HCT116 (cell line): ENCODE data around the gene SMIM24. TPM values are rescaled to one million over a fixed set of nuclear protein-coding genes. Genes with fewer than 3 reads are reported as not detected.

Experiments
- ATAC-seq: fragments of 200-7000 bp; cut with Tn5 transposase; 2 replicates; pipeline ENCODE4 v1.9.1; 2020; ENCODE audit warnings: mild to moderate bottlenecking, moderate library complexity
- BruUV-seq: library from RNA; stranded (reverse); fragments of 400-500 nt; replicated peaks from 2 replicates; lab custom pipeline; 2021; lab: Mats Ljungman, UMichigan
- CTCF ChIA-PET: fragments of 300-600 bp; sonication (Branson Sonifier 250); formaldehyde crosslinking; loops from one replicate; lab custom pipeline; 2021; ENCODE audit warnings: antibody characterized with exemption; lab: Charles Lee
- POLR2A ChIA-PET: fragments of 300-600, 350-600 bp; sonication (Branson Sonifier 250); formaldehyde crosslinking; loops from one replicate; lab custom pipeline; 2021; ENCODE audit warnings: antibody characterized with exemption; lab: Charles Lee
- RAD21 ChIA-PET, 2 experiments: fragments of 300-600 bp; sonication (Branson Sonifier 250); formaldehyde crosslinking; loops; one replicate each; lab custom pipeline; 2023; ENCODE audit warnings: low total read pairs in 2 of 2; ENCODE audit not compliant: uncharacterized antibody in 2 of 2, unreplicated experiment in 2 of 2, low non-redundant PET in 1 of 2; lab: Charles Lee
- DNase-seq: peaks from one replicate; pipeline ENCODE4 v3.0.0-alpha.2; 2010; ENCODE audit warnings: low read depth, low spot score
- H2AFZ ChIP-seq: fragments of 200-600 bp; shearing (Covaris generic), sonication (generic); 2 replicates; pipeline ENCODE4 v1.6.1; 2017; ENCODE audit warnings: low read depth, mixed run types, mixed read lengths, antibody characterized with exemption, low read length; ENCODE audit not compliant: poor library complexity, severe bottlenecking
- H3K27ac ChIP-seq: 2 replicates; pipeline ENCODE4 v1.5.1; 2012; ENCODE audit warnings: low read depth, low read length
- H3K27me3 ChIP-seq: fragments of 200-600 bp; sonication (generic); 2 replicates; pipeline ENCODE4 v1.6.1; 2016; ENCODE audit warnings: mixed run types, low read length, mixed read lengths; ENCODE audit not compliant: insufficient read depth
- H3K36me3 ChIP-seq, 2 experiments: fragments of 200-500 bp in 1 of 2; fragments of 200-600 bp in 1 of 2; sonication (Bioruptor generic) in 1 of 2; sonication (generic) in 1 of 2; 2 replicates each; pipeline versions ENCODE4 v1.5.1 to v1.6.1; 2014 to 2016; ENCODE audit warnings: low read length in 2 of 2, inconsistent platforms in 1 of 2, mixed read lengths in 1 of 2, mixed run types in 1 of 2; ENCODE audit not compliant: insufficient read depth in 2 of 2, control insufficient read depth in 1 of 2
- H3K4me1 ChIP-seq, 2 experiments: fragments of 200-600 bp in 1 of 2; sonication (generic) in 1 of 2; 2 replicates each; pipeline versions ENCODE4 v1.5.1 to v1.6.1; 2012 to 2017; ENCODE audit warnings: low read length in 2 of 2, inconsistent platforms in 1 of 2, mild to moderate bottlenecking in 1 of 2, mixed read lengths in 1 of 2, mixed run types in 1 of 2, moderate library complexity in 1 of 2; ENCODE audit not compliant: insufficient read depth in 2 of 2, control insufficient read depth in 1 of 2
- H3K4me2 ChIP-seq: fragments of 200-600 bp; sonication (generic); 2 replicates; pipeline ENCODE4 v1.6.1; 2017; ENCODE audit warnings: mixed run types, low read length, mixed read lengths
- H3K4me3 ChIP-seq, 2 experiments: fragments of 200-600 bp in 1 of 2; sonication (generic) in 1 of 2; replicated peaks in 1 of 2; 2 replicates each; pipeline ENCODE4 v1.5.1; 2011 to 2016; ENCODE audit warnings: low read length in 2 of 2, control low read depth in 1 of 2, low read depth in 1 of 2, mild to moderate bottlenecking in 1 of 2, mixed read lengths in 1 of 2, mixed run types in 1 of 2
- H3K79me2 ChIP-seq: fragments of 200-600 bp; sonication (generic); 2 replicates; pipeline ENCODE4 v1.6.1; 2017; ENCODE audit warnings: mild to moderate bottlenecking, mixed run types, low read length, moderate library complexity, mixed read lengths; ENCODE audit not compliant: insufficient read depth
- H3K9ac ChIP-seq: fragments of 200-600 bp; sonication (generic); 2 replicates; pipeline ENCODE4 v1.6.1; 2016; ENCODE audit warnings: low read length, mixed read lengths
- H3K9me2 ChIP-seq: fragments of 200-600 bp; sonication (generic), shearing (Covaris generic); 2 replicates; pipeline ENCODE4 v1.6.1; 2017; ENCODE audit warnings: mixed run types, mild to moderate bottlenecking, moderate library complexity; ENCODE audit not compliant: insufficient read depth
- H3K9me3 ChIP-seq, 2 experiments: fragments of 200-500 bp in 1 of 2; fragments of 200-600 bp in 1 of 2; sonication (Bioruptor generic) in 1 of 2; sonication (generic) in 1 of 2; 2 replicates each; pipeline ENCODE4 v1.6.1; 2014 to 2017; ENCODE audit warnings: low read length in 2 of 2, mixed read lengths in 2 of 2, inconsistent platforms in 1 of 2, low read depth in 1 of 2, mild to moderate bottlenecking in 1 of 2, mixed run types in 1 of 2, moderate library complexity in 1 of 2; ENCODE audit not compliant: control insufficient read depth in 1 of 2, insufficient read depth in 1 of 2
- H4K20me1 ChIP-seq: fragments of 200-600 bp; sonication (generic), shearing (Covaris generic); 2 replicates; pipeline ENCODE4 v1.6.1; 2017; ENCODE audit warnings: mixed run types, mild to moderate bottlenecking, moderate library complexity; ENCODE audit not compliant: insufficient read depth
- CEBPB ChIP-seq: IDR thresholded peaks from 2 replicates; pipeline ENCODE4 v1.6.1; 2012; ENCODE audit warnings: low read depth
- ELF1 ChIP-seq: IDR thresholded peaks from 2 replicates; pipeline ENCODE4 v1.6.1; 2012; ENCODE audit warnings: low read depth, borderline replicate concordance
- EZH2phosphoT487 ChIP-seq: fragments of 200-600 bp; IDR thresholded peaks from 2 replicates; pipeline ENCODE4 v1.6.1; 2018; ENCODE audit warnings: antibody characterized with exemption, borderline replicate concordance
- JUND ChIP-seq: IDR thresholded peaks from 2 replicates; pipeline ENCODE4 v1.6.1; 2012
- MAX ChIP-seq: IDR thresholded peaks from 2 replicates; pipeline ENCODE4 v1.6.1; 2012
- POLR2A ChIP-seq: IDR thresholded peaks from 2 replicates; pipeline ENCODE4 v1.7.0; 2011; ENCODE audit warnings: borderline replicate concordance; ENCODE audit not compliant: insufficient read depth, insufficient read length; ENCODE audit errors: extremely low read depth
- POLR2AphosphoS5 ChIP-seq: IDR thresholded peaks from 2 replicates; pipeline ENCODE4 v1.6.1; 2011; ENCODE audit warnings: mild to moderate bottlenecking, low read depth, low read length, moderate library complexity
- REST ChIP-seq: IDR thresholded peaks from 2 replicates; pipeline ENCODE4 v1.6.1; 2012; ENCODE audit warnings: low read depth
- SRF ChIP-seq: IDR thresholded peaks from 2 replicates; pipeline ENCODE4 v1.6.1; 2012; ENCODE audit warnings: low read depth
- TCF7L2 ChIP-seq: IDR thresholded peaks from 2 replicates; pipeline ENCODE4 v1.7.0; 2011; ENCODE audit warnings: borderline replicate concordance, inconsistent platforms; ENCODE audit not compliant: insufficient read depth, insufficient read length; ENCODE audit errors: extremely low read depth
- YY1 ChIP-seq: IDR thresholded peaks from 2 replicates; pipeline ENCODE4 v1.6.1; 2011; ENCODE audit warnings: low read length, low read depth, moderate library complexity, mild to moderate bottlenecking; ENCODE audit not compliant: insufficient replicate concordance; ENCODE audit errors: extremely low read depth
- ZFX ChIP-seq: fragments of 450-650 bp; IDR thresholded peaks from 2 replicates; pipeline ENCODE4 v1.6.1; 2017
- ZNF274 ChIP-seq: fragments of 200-500 bp; sonication (Bioruptor generic); IDR thresholded peaks from 2 replicates; pipeline ENCODE4 v1.6.1; 2014; ENCODE audit warnings: mild to moderate bottlenecking, low read depth, low read length, inconsistent platforms
- intact Hi-C: fragments of 100-400 bp; cut with micrococcal nuclease; formaldehyde crosslinking; loops from 2 replicates; pipeline ENCODE4 v1.10.0; 2022
- total RNA-seq: library from RNA; stranded (reverse); gene quantifications from one replicate; pipeline ENCODE4 v1.2.1, GENCODE V29; 2021; ENCODE audit not compliant: unreplicated experiment

The SMIM24 gene
- total RNA-seq, 1 experiment from 2014 or later = not detected

- peaks cover 8 to 10% of the 10 kb centered on the region in 2 experiments; a peak in 3 of 4 replicates for H3K36me3 ChIP-seq
- intact Hi-C loops = no loop called here
- POLR2A ChIA-PET = no interaction called here
- ATAC-seq (no peak), DNase-seq (no peak)
- H2AFZ ChIP-seq = no peak overlapping the region
- no peak overlapping the region for H3K4me3 ChIP-seq
- no peak overlapping the region for H3K4me2 ChIP-seq
- no peaks in the 10 kb centered on the region for H4K20me1 ChIP-seq
- TF ChIP-seq JUND = no peak
- no peak for TF ChIP-seq MAX
- no peak for TF ChIP-seq ZNF274
- no peak for TF ChIP-seq SRF
- no peak for TF ChIP-seq ZFX
- TF ChIP-seq POLR2AphosphoS5 = no peak
- TF ChIP-seq YY1 = no peak
- no peak for TF ChIP-seq TCF7L2
- no peak for TF ChIP-seq POLR2A
- TF ChIP-seq CEBPB = no peak
- no peak for TF ChIP-seq REST
- no peak for TF ChIP-seq ELF1
- no peak for TF ChIP-seq EZH2phosphoT487
- no peaks in the 10 kb centered on the region for H3K9me3 ChIP-seq
- RAD21 ChIA-PET = no interaction called here
- no peak overlapping the region for H3K27ac ChIP-seq
- H3K9ac ChIP-seq = no peak overlapping the region
- CTCF ChIA-PET = no interaction called here
- H3K79me2 ChIP-seq = peaks cover 58% of the 10 kb centered on the region
- no peaks in the 10 kb centered on the region for H3K27me3 ChIP-seq
- BruUV-seq = no TSS peak
- H3K4me1 ChIP-seq = peaks cover 3 to 13% of the 10 kb centered on the region in 2 experiments; a peak in 2 of 4 replicates
- no peaks in the 10 kb centered on the region for H3K9me2 ChIP-seq
Measured at GRCh38 chr19:3521104-3521445, 40.8 kb upstream of the SMIM24 start.
